A549 (cell line): Measurements from ENCODE around the gene SSC5D. TPM values are rescaled to one million over a fixed set of nuclear protein-coding genes. Genes with fewer than 3 reads are reported as not detected.

Source experiments
- ATAC-seq, 2 experiments: fragments of 200-7000 bp in 1 of 2; fragments of >200 bp in 1 of 2; cut with Nextera tagmentation in 1 of 2; cut with Tn5 transposase in 1 of 2; 3 replicates each; pipeline versions ENCODE4 v1.8.0 to v1.9.1; 2018 to 2020; ENCODE audit warnings: mild to moderate bottlenecking in 1 of 2, moderate library complexity in 1 of 2
- CTCF ChIA-PET: fragments of 300-600 bp; sonication (Branson Sonifier 250); formaldehyde crosslinking; extraction: SDS; loops from one replicate; lab custom pipeline; 2021; ENCODE audit warnings: antibody characterized with exemption, inconsistent platforms; lab: Yijun Ruan, JAX
- POLR2A ChIA-PET: fragments of 350-600 bp; formaldehyde crosslinking; extraction: SDS; loops from one replicate; lab custom pipeline; 2021; ENCODE audit warnings: antibody characterized with exemption, inconsistent platforms; lab: Yijun Ruan, JAX
- DNase-seq, 2 experiments: peaks; one replicate each; pipeline versions ENCODE4 v3.0.0 to v3.0.0-alpha.2; 2011 to 2016; ENCODE audit warnings: low read depth in 1 of 2, low spot score in 1 of 2
- FAIRE-seq: peaks from 2 replicates; lab custom pipeline; 2011; peaks lifted over from hg19 to GRCh38; lab: Jason Lieb, UNC
- H3K27ac ChIP-seq, 2 experiments: fragments of >200 bp; sonication (Bioruptor Twin); formaldehyde crosslinking; 3 replicates each; pipeline ENCODE4 v1.5.1; 2016 to 2017
- H3K4me1 ChIP-seq: fragments of >200 bp; sonication (Bioruptor Twin); formaldehyde crosslinking; 3 replicates; pipeline ENCODE4 v1.6.1; 2016
- H3K4me2 ChIP-seq: fragments of >200 bp; sonication (Bioruptor Twin); formaldehyde crosslinking; 3 replicates; pipeline ENCODE4 v1.6.1; 2016
- H3K4me3 ChIP-seq: fragments of >200 bp; sonication (Bioruptor Twin); formaldehyde crosslinking; 3 replicates; pipeline ENCODE4 v1.5.1; 2016
- H3K9me3 ChIP-seq: fragments of >200 bp; sonication (Bioruptor Twin); formaldehyde crosslinking; 3 replicates; pipeline ENCODE4 v1.6.1; 2016
- CBX8 ChIP-seq: fragments of 200-600 bp; sonication (generic); IDR thresholded peaks from 2 replicates; pipeline ENCODE4 v1.6.1; 2016
- CTCF ChIP-seq: fragments of >200 bp; sonication (Bioruptor Twin); formaldehyde crosslinking; IDR thresholded peaks from 3 replicates; pipeline ENCODE4 v1.5.1; 2016
- EP300 ChIP-seq, 2 experiments: fragments of >200 bp; sonication (Bioruptor Twin); formaldehyde crosslinking; IDR thresholded peaks; 2 replicates in 1 of 2; 3 replicates in 1 of 2; pipeline ENCODE4 v1.6.1; 2016 to 2017
- ESRRA ChIP-seq: fragments of 150-350 bp; IDR thresholded peaks from 2 replicates; pipeline ENCODE4 v1.6.1; 2014; ENCODE audit warnings: mild to moderate bottlenecking, low read length, borderline replicate concordance
- GATA3 ChIP-seq: IDR thresholded peaks from 2 replicates; pipeline ENCODE4 v1.6.1; 2012; ENCODE audit warnings: borderline replicate concordance
- HDAC2 ChIP-seq: fragments of 200-600 bp; sonication (generic); IDR thresholded peaks from 2 replicates; pipeline ENCODE4 v1.6.1; 2016
- MAX ChIP-seq: IDR thresholded peaks from 2 replicates; pipeline ENCODE4 v1.6.1; 2012
- MAZ ChIP-seq: fragments of 150-350 bp; IDR thresholded peaks from 2 replicates; pipeline ENCODE4 v1.6.1; 2014; ENCODE audit warnings: antibody characterized with exemption, low read depth, low read length, borderline replicate concordance
- POLR2A ChIP-seq: IDR thresholded peaks from 2 replicates; pipeline ENCODE4 v1.6.1; 2012; ENCODE audit warnings: mild to moderate bottlenecking, low read length
- RAD21 ChIP-seq, 2 experiments: fragments of >200 bp in 1 of 2; sonication (Bioruptor Twin) in 1 of 2; formaldehyde crosslinking in 1 of 2; IDR thresholded peaks in 1 of 2; conservative IDR thresholded peaks in 1 of 2; 2 replicates in 1 of 2; 3 replicates in 1 of 2; pipeline ENCODE4 v1.6.1; 2012 to 2018; ENCODE audit warnings: inconsistent platforms in 1 of 2
- RFX5 ChIP-seq: fragments of 450-650 bp; IDR thresholded peaks from 2 replicates; pipeline ENCODE4 v1.7.1; 2014; ENCODE audit warnings: antibody characterized with exemption, mild to moderate bottlenecking, moderate library complexity
- SMC3 ChIP-seq: fragments of >200 bp; sonication (Bioruptor Twin); formaldehyde crosslinking; IDR thresholded peaks from 3 replicates; pipeline ENCODE4 v1.6.1; 2018; ENCODE audit warnings: inconsistent platforms
- TP53 ChIP-seq: fragments of 250-450 bp; sonication (Bioruptor Pico); IDR thresholded peaks from 2 replicates; pipeline ENCODE4 v1.5.0; 2021; ENCODE audit warnings: mild to moderate bottlenecking, moderate library complexity
- ZFP36 ChIP-seq: fragments of 450-650 bp; IDR thresholded peaks from 2 replicates; pipeline ENCODE4 v1.6.1; 2014; ENCODE audit warnings: borderline replicate concordance; ENCODE audit not compliant: partially characterized antibody
- WGBS: methylation state at CpG from one replicate; pipeline ENCODE4 v1.1.6; 2017; ENCODE audit errors: missing lambda C conversion rate; 5-methylcytosine and 5-hydroxymethylcytosine counted together
- polyA plus RNA-seq, 4 experiments: library from polyadenylated mRNA; depleted of rRNA in 3 of 4; stranded (reverse); fragments of >200 nt; fragmentation: RNase III in 1 of 4; extraction: RNeasy Plus Mini Kit Qiagen cat#74134 plus additional on column Dnase treatment in 1 of 4; gene quantifications; 2 replicates in 3 of 4; 3 replicates in 1 of 4; pipeline ENCODE4 v1.2.3, GENCODE V29; 2011 to 2017

The SSC5D gene
- polyA plus RNA-seq, 2 of the 4 experiments (the other 2 are of a cell fraction) = 0.22 to 1.5 TPM

- no peaks in the 10 kb centered on the region for H3K9me3 ChIP-seq
- 32% methylated on average over 29 of the region's 29 CpGs for WGBS
- peaks cover 6% of the 10 kb centered on the region; the same call in 2 of the 3 replicates for H3K4me1 ChIP-seq
- FAIRE-seq (no peak), DNase-seq (peak; percentile 48 to 73), ATAC-seq (peak; percentile 75 to 93)
- ChIA-PET CTCF (interaction anchor here (0.5 to 6.9 kb wide), 81 partner anchors 9 to 825 kb away, joined by 3 to 194 read pairs (median 4); partner anchors contain the start of genes DNAAF3, FIZ1, NAT14 and SSC5D), POLR2A (interaction anchor here (0.6 to 2.7 kb wide), 4 partner anchors 9 to 132 kb away, joined by 3 to 17 read pairs (median 4); partner anchors contain the start of genes FIZ1 and ZNF628)
- peak overlapping the region; percentile 6 to 35; a peak in 3 of 6 replicates for H3K27ac ChIP-seq
- H3K4me3 ChIP-seq = no peak overlapping the region
- TF ChIP-seq SMC3 (peak; percentile 93), MAX (peak; percentile 30; the same call in 1 of the 2 replicates), POLR2A (no peak), RFX5 (peak; percentile 66; the same call in 1 of the 2 replicates), CTCF (peak; percentile 99), RAD21 (conservative IDR thresholded peaks at IDR 0.05 in 1 of 2, IDR thresholded peaks at IDR 0.05 in 1 of 2) (peak; percentile 57 to 73), EP300 (IDR thresholded peaks at IDR 0.05) (no peak)
- peak overlapping the region; percentile 54 for H3K4me2 ChIP-seq
Measured at GRCh38 chr19:55467236-55468053, 20.8 kb upstream of the SSC5D start.

GRCh38 chr19:55468054-55468393 lies 20.2 kb upstream of the SSC5D start:
- ATAC-seq (peak; percentile 36 to 37; a peak in 4 of 6 replicates), DNase-seq (no peak), FAIRE-seq (no peak)
- CTCF ChIA-PET = interaction anchor here (0.5 to 6.9 kb wide), 70 partner anchors 9 to 383 kb away, joined by 3 to 194 read pairs (median 5); partner anchors contain the start of genes DNAAF3, FIZ1, NAT14 and SSC5D
- H3K4me1 ChIP-seq = peaks cover 5% of the 10 kb centered on the region; the same call in 2 of the 3 replicates
- TF ChIP-seq ESRRA = no peak
- TF ChIP-seq CTCF = peak; percentile 50
- WGBS = 2% methylated on average over 4 of the region's 4 CpGs
- no peaks in the 10 kb centered on the region for H3K9me3 ChIP-seq
- H3K27ac ChIP-seq = peak overlapping the region; percentile 6 to 35; a peak in 3 of 6 replicates
- POLR2A ChIA-PET = interaction anchor here (0.6 to 2.7 kb wide), 3 partner anchors 9 to 36 kb away, joined by 3 to 17 read pairs (median 4); partner anchors contain the start of gene ZNF628
- no peak overlapping the region for H3K4me3 ChIP-seq
- H3K4me2 ChIP-seq = peak overlapping the region; percentile 54

- FAIRE-seq = no peak
- POLR2A ChIA-PET = interaction anchor here (1.2 kb wide), 1 partner anchor 10 kb away, joined by 4 read pairs; the partner anchor contains the start of gene ISOC2
- CTCF ChIA-PET = interaction anchor here (1.0 to 6.7 kb wide), 6 partner anchors 20 to 161 kb away, joined by 3 to 194 read pairs (median 11); partner anchors contain the start of genes NAT14 and SSC5D
Measured at GRCh38 chr19:55471266-55471665, 17.0 kb upstream of the SSC5D start.

GRCh38 chr19:55472463-55472862 lies 15.8 kb upstream of the SSC5D start:
- 0 out of 6 replicates have a peak, but pooled peaks of 1 of the 2 experiments have one; percentile 5 for ATAC-seq
- no peak overlapping the region for H3K4me3 ChIP-seq

More at GRCh38 chr19:55471266-55471665, 17.0 kb upstream of the SSC5D start:
- H3K4me2 ChIP-seq = no peak overlapping the region
- H3K4me3 ChIP-seq = no peak overlapping the region
- H3K4me1 ChIP-seq = peaks cover 9% of the 10 kb centered on the region; the same call in 2 of the 3 replicates
- no peak for TF ChIP-seq TP53 (CRISPR knock-in tag)
- ATAC-seq = no peak
- no peak overlapping the region for H3K27ac ChIP-seq
- no peak for DNase-seq
- H3K9me3 ChIP-seq = no peaks in the 10 kb centered on the region
- 91% methylated on average over 13 of the region's 13 CpGs for WGBS

More at GRCh38 chr19:55472463-55472862, 15.8 kb upstream of the SSC5D start:
- FAIRE-seq = no peak
- H3K4me2 ChIP-seq = no peak overlapping the region
- TF ChIP-seq MAZ (no peak), HDAC2 (no peak), ZFP36 (peak; percentile 43), CBX8 (no peak), GATA3 (no peak), EP300 (IDR thresholded peaks at IDR 0.05) (no peak)
- TF ChIP-seq, all 56 proteins: peak for 1
- H3K4me1 ChIP-seq = peaks cover 9% of the 10 kb centered on the region; the same call in 2 of the 3 replicates
- CTCF ChIA-PET = interaction anchor here (0.6 to 8.2 kb wide), 4 partner anchors 14 to 99 kb away, joined by 3 to 89 read pairs (median 16); partner anchors contain the start of genes NAT14 and SSC5D
- WGBS = 82% methylated on average over 8 of the region's 8 CpGs
- H3K27ac ChIP-seq = peak overlapping the region in 1 of 2 experiments; percentile 10; a peak in 1 of 6 replicates
- DNase-seq = peak in 1 of 2 experiments; percentile 80
- POLR2A ChIA-PET = no interaction called here
- no peaks in the 10 kb centered on the region for H3K9me3 ChIP-seq
